PC-9 (cell line): Measurements from ENCODE around the gene CXCL10. TPM values are rescaled to one million over a fixed set of nuclear protein-coding genes. Genes with fewer than 3 reads are reported as not detected.

ENCODE experiments used
- BruUV-seq: library from RNA; stranded (reverse); fragments of 400-500 nt; replicated peaks from 2 replicates; lab custom pipeline; 2021; lab: Mats Ljungman, UMichigan
- CTCF ChIA-PET: fragments of 300-600 bp; sonication (Branson Sonifier 250); formaldehyde crosslinking; loops from one replicate; lab custom pipeline; 2022; ENCODE audit warnings: antibody characterized with exemption; lab: Charles Lee
- POLR2A ChIA-PET: fragments of 300-600 bp; sonication (Branson Sonifier 250); formaldehyde crosslinking; loops from one replicate; lab custom pipeline; 2022; ENCODE audit warnings: antibody characterized with exemption; ENCODE audit not compliant: unreplicated experiment; lab: Charles Lee
- DNase-seq, 2 experiments: peaks; one replicate each; pipeline versions ENCODE4 v3.0.0 to v3.0.0-alpha.2; 2015 to 2022; ENCODE audit warnings: mixed read lengths in 1 of 2
- H2AFZ ChIP-seq: fragments of 200-600 bp; sonication (generic); 2 replicates; pipeline ENCODE4 v1.8.1; 2017; ENCODE audit warnings: antibody characterized with exemption
- H3F3A ChIP-seq: fragments of 200-600 bp; sonication (generic); 2 replicates; pipeline ENCODE4 v1.8.1; 2017; ENCODE audit warnings: antibody characterized with exemption, mild to moderate bottlenecking, low read depth; ENCODE audit not compliant: insufficient read depth
- H3K27ac ChIP-seq: fragments of 200-600 bp; sonication (generic); 2 replicates; pipeline ENCODE4 v1.6.1; 2016; ENCODE audit warnings: mixed run types
- H3K27me3 ChIP-seq: fragments of 200-600 bp; sonication (generic); 2 replicates; pipeline ENCODE4 v1.6.1; 2016; ENCODE audit warnings: low read depth, mixed run types; ENCODE audit not compliant: insufficient read depth
- H3K36me3 ChIP-seq: fragments of 200-600 bp; sonication (generic); 2 replicates; pipeline ENCODE4 v1.6.1; 2016; ENCODE audit warnings: low read depth, mixed run types
- H3K4me1 ChIP-seq: fragments of 200-600 bp; sonication (generic); replicated peaks from 2 replicates; pipeline ENCODE4 v1.6.1; 2016; ENCODE audit warnings: mixed run types; ENCODE audit not compliant: insufficient read depth
- H3K4me2 ChIP-seq: fragments of 200-600 bp; sonication (generic); 2 replicates; pipeline ENCODE4 v1.6.1; 2017; ENCODE audit warnings: mixed run types
- H3K4me3 ChIP-seq: fragments of 200-600 bp; sonication (generic); 2 replicates; pipeline ENCODE4 v1.6.1; 2016; ENCODE audit warnings: mixed run types
- H3K79me2 ChIP-seq: fragments of 200-600 bp; sonication (generic); 2 replicates; pipeline ENCODE4 v1.6.1; 2017; ENCODE audit warnings: low read depth, mixed run types
- H3K9me2 ChIP-seq: fragments of 200-600 bp; sonication (generic); 2 replicates; pipeline ENCODE4 v1.8.1; 2017; ENCODE audit warnings: mild to moderate bottlenecking; ENCODE audit not compliant: insufficient read depth
- H3K9me3 ChIP-seq: fragments of 200-600 bp; sonication (generic); 2 replicates; pipeline ENCODE4 v1.8.1; 2016; ENCODE audit warnings: low read depth; ENCODE audit not compliant: insufficient read depth
- H4K20me1 ChIP-seq: fragments of 200-600 bp; sonication (generic); 2 replicates; pipeline ENCODE4 v1.8.1; 2017; ENCODE audit not compliant: insufficient read depth
- EZH2 ChIP-seq: fragments of 200-600 bp; sonication (generic); IDR thresholded peaks from 2 replicates; pipeline ENCODE4 v1.8.0; 2017; ENCODE audit warnings: antibody characterized with exemption, low read depth
- intact Hi-C: fragments of 100-400 bp; cut with micrococcal nuclease; formaldehyde crosslinking; loops from one replicate; pipeline ENCODE4 v1.10.0; 2022; ENCODE audit not compliant: unreplicated experiment
- total RNA-seq: library from RNA; stranded (reverse); gene quantifications from 2 replicates; pipeline ENCODE4 v1.2.3, GENCODE V29; 2021
- TF ChIP-seq, protein P1 (sequence below): fragments of 200-600 bp; sonication (generic); conservative IDR thresholded peaks from 2 replicates; pipeline ENCODE4 v1.6.1; 2017; ENCODE audit warnings: mixed run types, antibody characterized with exemption, mild to moderate bottlenecking, moderate library complexity

The CXCL10 gene
- total RNA-seq, 1 experiment from 2014 or later = not detected

DNA sequence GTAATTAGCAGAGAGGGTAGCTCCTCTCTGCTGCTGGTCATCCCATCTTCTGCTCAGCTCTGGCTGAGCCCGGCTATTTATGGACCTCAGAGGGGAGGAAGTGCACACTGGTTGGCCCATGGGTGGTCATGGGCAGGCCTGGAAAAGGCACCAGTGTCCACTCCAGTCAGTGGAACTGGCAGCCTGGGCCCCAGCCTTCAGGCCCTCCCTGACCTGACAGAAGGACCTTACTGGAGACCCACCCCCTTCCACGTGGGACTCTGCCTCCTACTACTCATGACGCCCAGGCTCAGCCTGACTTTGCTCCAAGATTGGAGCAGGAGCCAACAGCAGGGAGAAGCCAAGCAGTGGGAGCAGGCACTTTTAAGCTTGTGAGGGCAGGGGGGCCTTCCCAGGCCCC, 43.2 kb upstream of the CXCL10 start:
- H3K27me3 ChIP-seq = no peaks in the 10 kb centered on the region
- no peaks in the 10 kb centered on the region for H3K4me1 ChIP-seq
- ChIA-PET POLR2A (interaction anchor here (0.7 kb wide), 1 partner anchor 67 kb away, joined by 3 read pairs; no protein-coding TSS in a partner anchor), CTCF (no interaction called here)
- no peak for TF ChIP-seq EZH2
- TF ChIP-seq, protein P1, sequence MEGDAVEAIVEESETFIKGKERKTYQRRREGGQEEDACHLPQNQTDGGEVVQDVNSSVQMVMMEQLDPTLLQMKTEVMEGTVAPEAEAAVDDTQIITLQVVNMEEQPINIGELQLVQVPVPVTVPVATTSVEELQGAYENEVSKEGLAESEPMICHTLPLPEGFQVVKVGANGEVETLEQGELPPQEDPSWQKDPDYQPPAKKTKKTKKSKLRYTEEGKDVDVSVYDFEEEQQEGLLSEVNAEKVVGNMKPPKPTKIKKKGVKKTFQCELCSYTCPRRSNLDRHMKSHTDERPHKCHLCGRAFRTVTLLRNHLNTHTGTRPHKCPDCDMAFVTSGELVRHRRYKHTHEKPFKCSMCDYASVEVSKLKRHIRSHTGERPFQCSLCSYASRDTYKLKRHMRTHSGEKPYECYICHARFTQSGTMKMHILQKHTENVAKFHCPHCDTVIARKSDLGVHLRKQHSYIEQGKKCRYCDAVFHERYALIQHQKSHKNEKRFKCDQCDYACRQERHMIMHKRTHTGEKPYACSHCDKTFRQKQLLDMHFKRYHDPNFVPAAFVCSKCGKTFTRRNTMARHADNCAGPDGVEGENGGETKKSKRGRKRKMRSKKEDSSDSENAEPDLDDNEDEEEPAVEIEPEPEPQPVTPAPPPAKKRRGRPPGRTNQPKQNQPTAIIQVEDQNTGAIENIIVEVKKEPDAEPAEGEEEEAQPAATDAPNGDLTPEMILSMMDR = no peak
- BruUV-seq = no TSS peak
- intact Hi-C loops = loop anchor here (5.0 kb wide), 2 partner anchors 149 to 169 kb away; no protein-coding TSS in a partner anchor
- H3K36me3 ChIP-seq = no peaks in the 10 kb centered on the region
- H4K20me1 ChIP-seq = no peaks in the 10 kb centered on the region
- H3K9me2 ChIP-seq = no peaks in the 10 kb centered on the region
- no peaks in the 10 kb centered on the region for H3F3A ChIP-seq
- H3K27ac ChIP-seq = no peak overlapping the region
- H3K4me3 ChIP-seq = no peak overlapping the region
- DNase-seq = no peak
- H3K9me3 ChIP-seq = no peaks in the 10 kb centered on the region
- H2AFZ ChIP-seq = no peak overlapping the region
- no peak overlapping the region for H3K4me2 ChIP-seq
- H3K79me2 ChIP-seq = no peaks in the 10 kb centered on the region

DNA sequence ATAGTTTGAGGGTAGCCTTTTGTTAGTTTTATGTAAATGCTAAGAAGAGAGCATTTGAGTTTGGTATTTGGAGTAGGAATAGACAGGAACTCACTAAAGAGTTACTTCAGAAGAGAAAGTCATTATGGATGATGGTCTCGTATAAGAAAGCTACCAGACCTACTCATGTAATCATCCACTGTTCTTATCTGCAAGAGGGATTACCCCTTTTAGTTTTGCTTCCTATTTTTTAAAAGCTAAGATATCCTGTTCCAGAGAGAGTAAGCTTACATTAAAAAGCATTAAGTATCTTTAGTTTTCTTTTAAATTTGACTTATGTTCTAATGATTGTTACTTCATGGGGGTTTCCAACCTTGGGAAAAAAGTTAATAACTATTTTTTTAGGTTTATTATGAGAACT, 38.7 kb upstream of the CXCL10 start:
- TF ChIP-seq EZH2 = no peak
- TF ChIP-seq, protein P1 = no peak
- Histone ChIP-seq H4K20me1 (no peaks in the 10 kb centered on the region), H3K27me3 (no peaks in the 10 kb centered on the region), H3K27ac (no peak overlapping the region), H3K79me2 (no peaks in the 10 kb centered on the region), H3K4me3 (no peak overlapping the region), H2AFZ (no peak overlapping the region), H3K9me2 (no peaks in the 10 kb centered on the region), H3K4me1 (peaks cover 41% of the 10 kb centered on the region), H3K36me3 (no peaks in the 10 kb centered on the region), H3K4me2 (no peak overlapping the region), H3K9me3 (no peaks in the 10 kb centered on the region), H3F3A (peaks cover 16% of the 10 kb centered on the region)
- intact Hi-C loops = no loop called here
- no peak for DNase-seq
- ChIA-PET POLR2A (no interaction called here), CTCF (no interaction called here)
- no TSS peak for BruUV-seq

DNA sequence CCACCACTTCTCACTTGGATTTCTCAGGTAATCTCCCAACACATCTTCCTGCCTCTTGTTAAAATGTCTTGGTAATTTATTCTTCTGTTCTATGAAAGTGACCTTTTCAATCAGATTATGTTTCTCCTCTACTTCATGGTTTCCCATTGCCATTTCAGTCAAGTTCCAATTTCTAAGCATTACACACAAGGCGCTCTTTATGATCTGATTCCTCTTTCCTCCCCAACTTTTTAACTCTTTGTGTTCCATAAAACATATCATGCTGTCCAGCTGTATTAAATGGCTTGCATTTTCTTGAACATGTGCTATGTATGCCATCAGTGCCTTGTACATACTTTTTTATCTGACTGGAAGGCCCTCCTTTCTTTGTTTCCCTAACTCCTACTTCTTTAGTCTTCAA, 38.1 kb upstream of the CXCL10 start:
- Histone ChIP-seq H2AFZ (no peak overlapping the region), H3K4me1 (peaks cover 41% of the 10 kb centered on the region), H4K20me1 (no peaks in the 10 kb centered on the region), H3K4me2 (no peak overlapping the region), H3K27me3 (no peaks in the 10 kb centered on the region), H3K36me3 (no peaks in the 10 kb centered on the region), H3K9me2 (no peaks in the 10 kb centered on the region), H3K9me3 (no peaks in the 10 kb centered on the region), H3K27ac (no peak overlapping the region), H3K4me3 (no peak overlapping the region), H3F3A (peaks cover 16% of the 10 kb centered on the region), H3K79me2 (no peaks in the 10 kb centered on the region)
- BruUV-seq = no TSS peak
- ChIA-PET POLR2A (no interaction called here), CTCF (no interaction called here)
- DNase-seq = no peak
- TF ChIP-seq EZH2 = no peak
- TF ChIP-seq, protein P1 = no peak
- intact Hi-C loops = no loop called here
